H9 (cell line): ENCODE results near the gene SCAMP3. TPM values are rescaled to one million over a fixed set of nuclear protein-coding genes. Genes with fewer than 3 reads are reported as not detected.

Experiments used
- DNase-seq: peaks from one replicate; pipeline ENCODE4 v3.0.0-alpha.2; 2017
- H2AFZ ChIP-seq: one replicate; pipeline ENCODE4 v1.6.1; 2013; ENCODE audit warnings: mild to moderate bottlenecking, low read length, control low read depth, moderate library complexity
- H2AK5ac ChIP-seq: 2 replicates; pipeline ENCODE4 v1.6.1; 2013; ENCODE audit warnings: low read length, control low read depth, mixed read lengths; ENCODE audit not compliant: insufficient read length
- H2BK120ac ChIP-seq: one replicate; pipeline ENCODE4 v1.6.1; 2013; ENCODE audit warnings: low read depth, mild to moderate bottlenecking, low read length, control low read depth, inconsistent platforms; ENCODE audit not compliant: poor library complexity, severe bottlenecking
- H2BK12ac ChIP-seq: 2 replicates; pipeline ENCODE4 v1.6.1; 2013; ENCODE audit warnings: low read length, control low read depth, mixed read lengths, low read depth; ENCODE audit not compliant: insufficient read length
- H2BK15ac ChIP-seq: 2 replicates; pipeline ENCODE4 v1.6.1; 2013; ENCODE audit warnings: low read depth, low read length, control low read depth
- H2BK20ac ChIP-seq: one replicate; pipeline ENCODE4 v1.6.1; 2013; ENCODE audit warnings: low read depth, mild to moderate bottlenecking, low read length, control low read depth, inconsistent platforms; ENCODE audit not compliant: poor library complexity, severe bottlenecking
- H2BK5ac ChIP-seq: 2 replicates; pipeline ENCODE4 v1.6.1; 2013; ENCODE audit warnings: low read length, control low read depth, mixed read lengths; ENCODE audit not compliant: insufficient read length
- H3K14ac ChIP-seq: 2 replicates; pipeline ENCODE4 v1.6.1; 2013; ENCODE audit warnings: low read length, control low read depth; ENCODE audit not compliant: insufficient read depth
- H3K18ac ChIP-seq: 2 replicates; pipeline ENCODE4 v1.6.1; 2013; ENCODE audit warnings: low read depth, mild to moderate bottlenecking, mixed read lengths, low read length, control low read depth; ENCODE audit not compliant: insufficient read length
- H3K23ac ChIP-seq: 2 replicates; pipeline ENCODE4 v1.6.1; 2013; ENCODE audit warnings: low read length, control low read depth, mixed read lengths, low read depth; ENCODE audit not compliant: insufficient read length
- H3K23me2 ChIP-seq: 2 replicates; pipeline ENCODE4 v1.6.1; 2013; ENCODE audit warnings: low read depth, mild to moderate bottlenecking, mixed read lengths, low read length, control low read depth; ENCODE audit not compliant: insufficient read length, poor library complexity, severe bottlenecking
- H3K27ac ChIP-seq: 2 replicates; pipeline ENCODE4 v1.5.1; 2013; ENCODE audit warnings: low read length, control low read depth, mixed read lengths, low read depth; ENCODE audit not compliant: insufficient read length
- H3K27me3 ChIP-seq: 2 replicates; pipeline ENCODE4 v1.6.1; 2013; ENCODE audit warnings: low read length, control low read depth, inconsistent platforms; ENCODE audit not compliant: insufficient read depth
- H3K4ac ChIP-seq: 2 replicates; pipeline ENCODE4 v1.6.1; 2013; ENCODE audit warnings: low read depth, mild to moderate bottlenecking, control low read depth, inconsistent platforms, low read length, moderate library complexity
- H3K4me1 ChIP-seq: 2 replicates; pipeline ENCODE4 v1.6.1; 2013; ENCODE audit warnings: low read length, control low read depth, inconsistent platforms; ENCODE audit not compliant: insufficient read depth
- H3K4me2 ChIP-seq: 2 replicates; pipeline ENCODE4 v1.6.1; 2013; ENCODE audit warnings: low read length, control low read depth, mixed read lengths; ENCODE audit not compliant: insufficient read length, insufficient read depth
- H3K56ac ChIP-seq: 2 replicates; pipeline ENCODE4 v1.6.1; 2013; ENCODE audit warnings: low read depth, mild to moderate bottlenecking, mixed read lengths, low read length, control low read depth; ENCODE audit not compliant: insufficient read length
- H3K79me1 ChIP-seq: 2 replicates; pipeline ENCODE4 v1.6.1; 2013; ENCODE audit warnings: low read depth, mild to moderate bottlenecking, moderate library complexity, low read length, control low read depth, inconsistent platforms; ENCODE audit not compliant: insufficient read depth, poor library complexity, severe bottlenecking
- H3K79me2 ChIP-seq: 2 replicates; pipeline ENCODE4 v1.6.1; 2013; ENCODE audit warnings: low read length, control low read depth, inconsistent platforms; ENCODE audit not compliant: insufficient read depth
- H3K9ac ChIP-seq: 2 replicates; pipeline ENCODE4 v1.6.1; 2013; ENCODE audit warnings: low read length, control low read depth, mixed read lengths; ENCODE audit not compliant: insufficient read length; ENCODE audit errors: extremely low read depth
- H3K9me3 ChIP-seq: one replicate; pipeline ENCODE4 v1.6.1; 2013; ENCODE audit warnings: low read depth, low read length, inconsistent platforms; ENCODE audit not compliant: control insufficient read depth
- H3T11ph ChIP-seq: one replicate; pipeline ENCODE4 v1.6.1; 2013; ENCODE audit warnings: mild to moderate bottlenecking, low read length, control low read depth, inconsistent platforms
- H4K20me1 ChIP-seq: one replicate; pipeline ENCODE4 v1.6.1; 2013; ENCODE audit not compliant: control insufficient read depth, insufficient read length, insufficient read depth
- H4K5ac ChIP-seq: 2 replicates; pipeline ENCODE4 v1.6.1; 2013; ENCODE audit warnings: low read depth, mild to moderate bottlenecking, mixed read lengths, low read length, control low read depth; ENCODE audit not compliant: insufficient read length
- H4K8ac ChIP-seq: replicated peaks from 2 replicates; pipeline ENCODE4 v1.6.1; 2013; ENCODE audit warnings: low read length, control low read depth, mixed read lengths, low read depth; ENCODE audit not compliant: insufficient read length
- H4K91ac ChIP-seq: 2 replicates; pipeline ENCODE4 v1.6.1; 2013; ENCODE audit warnings: low read depth, mild to moderate bottlenecking, moderate library complexity, mixed read lengths, low read length, control low read depth; ENCODE audit not compliant: insufficient read length
- H3K27ac Mint-ChIP-seq, 3 experiments: 2 replicates in 2 of 3; 3 replicates in 1 of 3; pipeline ENCODE4 v1.8.0; 2020 to 2021; ENCODE audit warnings: mixed read lengths in 3 of 3, mild to moderate bottlenecking in 1 of 3, moderate library complexity in 1 of 3
- H3K27me3 Mint-ChIP-seq: 2 replicates; pipeline ENCODE4 v1.8.0; 2021; ENCODE audit warnings: low read depth, mild to moderate bottlenecking, moderate library complexity, mixed read lengths
- H3K36me3 Mint-ChIP-seq, 3 experiments: 2 replicates in 2 of 3; 3 replicates in 1 of 3; pipeline ENCODE4 v1.8.0; 2020 to 2021; ENCODE audit warnings: low read depth in 3 of 3, mixed read lengths in 3 of 3; ENCODE audit not compliant: insufficient read depth in 1 of 3
- H3K4me1 Mint-ChIP-seq, 2 experiments: 2 replicates each; pipeline ENCODE4 v1.8.0; 2020; ENCODE audit warnings: mixed read lengths in 2 of 2
- H3K4me3 Mint-ChIP-seq, 2 experiments: 2 replicates in 1 of 2; 3 replicates in 1 of 2; pipeline ENCODE4 v1.8.0; 2020 to 2021; ENCODE audit warnings: mild to moderate bottlenecking in 2 of 2, mixed read lengths in 2 of 2, moderate library complexity in 1 of 2
- H3K9me3 Mint-ChIP-seq, 2 experiments: 2 replicates in 1 of 2; 3 replicates in 1 of 2; pipeline ENCODE4 v1.8.0; 2020; ENCODE audit warnings: mild to moderate bottlenecking in 2 of 2, mixed read lengths in 2 of 2, moderate library complexity in 1 of 2
- WGBS: extraction: QIAGEN DNeasy Blood & Tissue Kit; methylation state at CpG from one replicate; pipeline ENCODE4 v1.1.7; 2013; ENCODE audit warnings: missing lambda C conversion rate, low lambda C conversion rate, mixed read lengths; ENCODE audit not compliant: insufficient read length; ENCODE audit errors: extremely low coverage; 5-methylcytosine and 5-hydroxymethylcytosine counted together
- total RNA-seq: library from RNA; stranded (reverse); gene quantifications from 2 replicates; pipeline ENCODE4 v1.2.1, GENCODE V29; 2021
- TF ChIP-seq, protein P1 (sequence below): fragments of 200-600 bp; sonication (generic); conservative IDR thresholded peaks from 3 replicates; pipeline ENCODE4 v1.8.0; 2021; ENCODE audit warnings: antibody characterized with exemption, mild to moderate bottlenecking

SCAMP3 gene
- total RNA-seq, 1 experiment from 2014 or later: 52.5 TPM

- H3K27ac Mint-ChIP-seq: peak overlapping the region in 1 of 3 experiments; percentile 21; a peak in 1 of 7 replicates
- DNase-seq: no peak
- Histone ChIP-seq H3K9me3 (no peaks in the 10 kb centered on the region), H2BK5ac (no peak overlapping the region), H4K20me1 (no peaks in the 10 kb centered on the region), H3T11ph (no peak overlapping the region), H3K4ac (no peak overlapping the region), H2BK12ac (no peak overlapping the region), H3K4me1 (no peaks in the 10 kb centered on the region), H3K27ac (no peak overlapping the region), H3K23ac (no peak overlapping the region), H4K8ac (no peak overlapping the region), H3K14ac (no peak overlapping the region), H2BK120ac (no peak overlapping the region), H3K79me1 (no peaks in the 10 kb centered on the region), H2AFZ (no peak overlapping the region), H2BK20ac (no peak overlapping the region), H3K27me3 (no peaks in the 10 kb centered on the region), H2AK5ac (no peak overlapping the region), H3K4me2 (no peak overlapping the region), H2BK15ac (no peak overlapping the region; the same call in 1 of the 2 replicates), H3K23me2 (peaks cover 3% of the 10 kb centered on the region), H3K9ac (no peak overlapping the region), H4K5ac (no peak overlapping the region), H3K79me2 (no peaks in the 10 kb centered on the region), H3K18ac (no peak overlapping the region), H3K56ac (no peak overlapping the region), H4K91ac (no peak overlapping the region)
- H3K36me3 Mint-ChIP-seq: peaks cover 4 to 12% (median 8%) of the 10 kb centered on the region in 3 experiments; a peak in 5 of 7 replicates
- TF ChIP-seq, protein P1, sequence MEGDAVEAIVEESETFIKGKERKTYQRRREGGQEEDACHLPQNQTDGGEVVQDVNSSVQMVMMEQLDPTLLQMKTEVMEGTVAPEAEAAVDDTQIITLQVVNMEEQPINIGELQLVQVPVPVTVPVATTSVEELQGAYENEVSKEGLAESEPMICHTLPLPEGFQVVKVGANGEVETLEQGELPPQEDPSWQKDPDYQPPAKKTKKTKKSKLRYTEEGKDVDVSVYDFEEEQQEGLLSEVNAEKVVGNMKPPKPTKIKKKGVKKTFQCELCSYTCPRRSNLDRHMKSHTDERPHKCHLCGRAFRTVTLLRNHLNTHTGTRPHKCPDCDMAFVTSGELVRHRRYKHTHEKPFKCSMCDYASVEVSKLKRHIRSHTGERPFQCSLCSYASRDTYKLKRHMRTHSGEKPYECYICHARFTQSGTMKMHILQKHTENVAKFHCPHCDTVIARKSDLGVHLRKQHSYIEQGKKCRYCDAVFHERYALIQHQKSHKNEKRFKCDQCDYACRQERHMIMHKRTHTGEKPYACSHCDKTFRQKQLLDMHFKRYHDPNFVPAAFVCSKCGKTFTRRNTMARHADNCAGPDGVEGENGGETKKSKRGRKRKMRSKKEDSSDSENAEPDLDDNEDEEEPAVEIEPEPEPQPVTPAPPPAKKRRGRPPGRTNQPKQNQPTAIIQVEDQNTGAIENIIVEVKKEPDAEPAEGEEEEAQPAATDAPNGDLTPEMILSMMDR: no peak
- no peak overlapping the region for H3K4me3 Mint-ChIP-seq
- H3K27me3 Mint-ChIP-seq: no peaks in the 10 kb centered on the region
- no CpG with 5 or more reads among the region's 12 CpGs for WGBS
- no peaks in the 10 kb centered on the region for H3K9me3 Mint-ChIP-seq
- H3K4me1 Mint-ChIP-seq: peaks cover 2 to 5% of the 10 kb centered on the region in 2 experiments
Observed at GRCh38 chr1:155284476-155284875, 22.3 kb upstream of the SCAMP3 start.
